Measurements from ENCODE around the gene ZBTB7C.
A peak's percentile ranks its signal among the peaks of the same experiment; 100 is the strongest.

ZBTB7C gene

DNA sequence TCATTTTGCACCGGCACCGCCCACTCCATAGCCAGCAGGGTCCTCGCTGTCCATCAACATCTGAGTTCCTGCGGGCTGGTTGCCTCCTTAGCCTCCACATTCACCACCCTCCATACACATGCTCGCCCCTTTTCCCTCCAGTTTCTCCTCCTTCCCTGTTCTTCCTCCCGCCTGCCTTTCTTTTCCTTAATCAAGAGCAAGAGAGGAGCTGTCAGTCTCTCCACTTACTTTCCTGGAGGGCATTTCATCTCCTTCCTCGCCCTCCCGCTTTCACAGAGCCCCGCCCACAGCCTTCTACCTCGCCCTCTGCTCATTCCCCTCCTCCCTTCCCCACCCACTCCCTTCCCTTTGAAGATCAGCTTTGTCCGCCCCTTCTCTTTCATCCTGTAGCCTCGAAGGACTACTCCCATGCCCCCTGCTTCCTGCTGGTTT lies 13.8 kb upstream of the ZBTB7C start:
- H3K27ac Mint-ChIP-seq, result no peak overlapping the region
- H3K4me1 Mint-ChIP-seq, result no peaks in the 10 kb centered on the region
- H3K4me3 Mint-ChIP-seq, result peak overlapping the region in 2 of 3 experiments; percentile 58 to 72
- no peaks in the 10 kb centered on the region for H3K9me3 Mint-ChIP-seq
- peaks cover 37% of the 10 kb centered on the region for H3K27me3 Mint-ChIP-seq (ENCODE audit: low read depth)
- no peaks in the 10 kb centered on the region for H3K36me3 Mint-ChIP-seq (ENCODE audit: low read depth)
- TF ChIP-seq, protein P1, sequence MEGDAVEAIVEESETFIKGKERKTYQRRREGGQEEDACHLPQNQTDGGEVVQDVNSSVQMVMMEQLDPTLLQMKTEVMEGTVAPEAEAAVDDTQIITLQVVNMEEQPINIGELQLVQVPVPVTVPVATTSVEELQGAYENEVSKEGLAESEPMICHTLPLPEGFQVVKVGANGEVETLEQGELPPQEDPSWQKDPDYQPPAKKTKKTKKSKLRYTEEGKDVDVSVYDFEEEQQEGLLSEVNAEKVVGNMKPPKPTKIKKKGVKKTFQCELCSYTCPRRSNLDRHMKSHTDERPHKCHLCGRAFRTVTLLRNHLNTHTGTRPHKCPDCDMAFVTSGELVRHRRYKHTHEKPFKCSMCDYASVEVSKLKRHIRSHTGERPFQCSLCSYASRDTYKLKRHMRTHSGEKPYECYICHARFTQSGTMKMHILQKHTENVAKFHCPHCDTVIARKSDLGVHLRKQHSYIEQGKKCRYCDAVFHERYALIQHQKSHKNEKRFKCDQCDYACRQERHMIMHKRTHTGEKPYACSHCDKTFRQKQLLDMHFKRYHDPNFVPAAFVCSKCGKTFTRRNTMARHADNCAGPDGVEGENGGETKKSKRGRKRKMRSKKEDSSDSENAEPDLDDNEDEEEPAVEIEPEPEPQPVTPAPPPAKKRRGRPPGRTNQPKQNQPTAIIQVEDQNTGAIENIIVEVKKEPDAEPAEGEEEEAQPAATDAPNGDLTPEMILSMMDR (IDR thresholded peaks at IDR 0.05; ENCODE audit: unreplicated experiment in 3 of 3), result no peak

DNA sequence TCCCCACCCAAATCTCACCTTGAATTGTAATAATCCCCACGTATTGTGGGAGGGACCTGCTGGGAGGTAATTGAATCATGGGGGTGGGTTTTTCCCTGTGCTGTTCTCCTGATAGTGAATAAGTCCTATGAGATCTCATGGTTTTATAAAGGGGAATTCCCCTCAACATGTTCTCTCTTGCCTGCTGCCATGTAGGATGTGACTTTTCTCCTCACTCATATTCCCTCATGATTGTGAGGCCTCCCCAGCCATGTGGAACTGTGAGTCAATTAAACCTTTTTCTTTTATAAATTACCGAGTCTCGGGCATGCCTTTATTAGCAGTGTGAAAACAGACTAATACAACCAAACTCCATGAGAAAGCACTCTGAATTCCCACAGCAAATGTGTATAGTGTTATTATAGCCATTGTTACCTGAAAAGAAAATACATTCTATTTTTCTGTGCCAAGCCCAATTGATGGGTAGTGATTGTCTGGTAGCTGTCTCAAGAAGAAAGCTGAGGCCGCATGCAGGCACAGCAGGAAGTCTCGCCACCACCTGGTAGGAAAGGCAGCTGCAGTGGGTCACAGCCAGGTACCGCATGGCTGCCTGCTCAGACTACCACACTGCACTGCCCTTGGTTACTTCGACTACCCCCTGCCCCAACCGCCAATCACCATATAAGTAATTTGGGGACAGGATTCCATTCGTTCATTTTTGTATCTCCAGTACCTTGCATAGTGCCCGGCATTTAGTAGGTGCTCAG lies 10.3 kb upstream of the ZBTB7C start:
- no peaks in the 10 kb centered on the region for H3K4me1 Mint-ChIP-seq
- TF ChIP-seq, protein P1 (IDR thresholded peaks at IDR 0.05; ENCODE audit: unreplicated experiment in 3 of 3), result no peak
- H3K9me3 Mint-ChIP-seq, result no peaks in the 10 kb centered on the region
- peaks cover 39% of the 10 kb centered on the region for H3K27me3 Mint-ChIP-seq (ENCODE audit: low read depth)
- no peak overlapping the region for H3K4me3 Mint-ChIP-seq
- H3K27ac Mint-ChIP-seq, result no peak overlapping the region
- no peaks in the 10 kb centered on the region for H3K36me3 Mint-ChIP-seq (ENCODE audit: low read depth)

DNA sequence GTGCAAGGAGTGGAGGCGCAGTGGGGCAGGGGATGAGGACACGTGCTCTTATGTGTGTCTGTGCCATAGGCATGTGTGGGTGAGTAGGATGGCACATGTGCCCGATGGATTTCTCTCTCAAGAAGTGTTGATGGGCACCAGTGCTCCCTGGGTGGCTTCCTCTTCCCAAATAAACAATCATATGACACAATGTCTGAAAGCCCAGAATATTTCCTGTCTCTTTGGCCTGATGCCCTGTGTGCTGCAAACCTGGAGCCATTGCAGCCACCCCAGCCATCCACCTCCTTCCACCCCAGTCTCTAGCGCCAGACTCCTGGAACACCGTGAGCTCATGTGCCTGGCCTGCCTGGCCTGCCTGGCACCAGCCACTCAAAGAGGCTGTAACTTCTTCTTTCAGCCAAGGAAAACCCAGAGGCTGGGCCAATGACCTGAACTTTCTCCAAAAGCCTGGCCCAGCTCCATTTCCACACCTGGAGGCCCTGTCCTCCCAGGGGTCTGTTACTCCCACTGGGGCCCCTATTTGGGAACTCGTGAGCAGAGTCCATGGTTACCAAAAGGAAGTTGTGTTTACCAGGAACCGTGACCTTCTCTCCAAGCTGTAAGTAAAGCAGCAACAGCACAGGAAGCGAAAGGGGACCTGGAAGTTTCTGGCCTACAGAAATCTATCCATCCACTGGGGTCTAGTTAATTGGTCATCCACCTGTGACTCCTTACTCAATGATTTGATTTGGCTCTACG lies 9.5 kb upstream of the ZBTB7C start:
- Mint-ChIP-seq H3K4me3 (no peak overlapping the region), H3K9me3 (no peaks in the 10 kb centered on the region), H3K27me3 (ENCODE audit: low read depth) (peaks cover 41% of the 10 kb centered on the region), H3K27ac (no peak overlapping the region), H3K36me3 (ENCODE audit: low read depth) (no peaks in the 10 kb centered on the region), H3K4me1 (no peaks in the 10 kb centered on the region)
- TF ChIP-seq, protein P1 (IDR thresholded peaks at IDR 0.05; ENCODE audit: unreplicated experiment in 3 of 3), result no peak

DNA sequence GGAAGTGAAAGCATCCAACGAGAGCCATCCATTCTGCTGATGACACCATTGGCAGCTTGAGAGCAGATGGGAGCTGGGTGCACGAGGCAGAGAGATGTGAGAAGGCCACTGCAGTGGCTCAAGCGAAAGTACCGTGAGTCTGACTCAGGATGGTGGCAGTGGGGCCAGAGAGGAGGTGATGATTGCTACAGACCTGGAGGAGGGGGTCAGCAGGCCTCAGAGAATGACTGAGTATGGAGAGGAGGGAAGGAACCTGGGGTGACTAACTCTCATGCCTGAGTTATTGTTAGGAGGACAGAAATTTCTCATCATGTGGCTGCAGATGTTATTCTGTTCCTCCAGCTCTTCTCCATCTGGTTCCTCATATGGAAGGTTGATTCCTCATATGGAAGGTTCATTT lies 8.8 kb upstream of the ZBTB7C start:
- H3K27ac Mint-ChIP-seq, result no peak overlapping the region
- no peaks in the 10 kb centered on the region for H3K36me3 Mint-ChIP-seq (ENCODE audit: low read depth)
- H3K9me3 Mint-ChIP-seq, result no peaks in the 10 kb centered on the region
- H3K27me3 Mint-ChIP-seq (ENCODE audit: low read depth), result peaks cover 41% of the 10 kb centered on the region
- TF ChIP-seq, protein P1 (IDR thresholded peaks at IDR 0.05; ENCODE audit: unreplicated experiment in 3 of 3), result no peak
- no peak overlapping the region for H3K4me3 Mint-ChIP-seq
- no peaks in the 10 kb centered on the region for H3K4me1 Mint-ChIP-seq

DNA sequence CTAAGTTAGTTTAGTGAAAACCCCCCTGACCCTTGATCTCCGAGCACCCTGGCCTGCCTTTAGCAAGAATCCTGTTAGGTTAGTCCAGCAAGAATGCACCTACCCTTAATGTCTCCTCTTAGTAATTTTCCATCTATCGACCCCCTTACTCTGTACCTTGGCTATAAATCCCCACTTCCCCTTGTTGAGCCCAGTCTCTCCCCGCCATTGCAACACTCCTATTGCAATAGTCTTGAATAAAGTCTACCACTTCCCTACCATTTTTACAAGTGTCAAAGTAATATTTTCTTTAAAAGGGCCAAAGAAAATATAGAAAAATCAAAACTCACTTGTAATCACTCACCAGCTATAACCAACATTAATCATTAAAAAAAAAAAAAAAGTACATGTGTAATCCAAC lies 4.2 kb upstream of the ZBTB7C start:
- TF ChIP-seq, protein P1 (IDR thresholded peaks at IDR 0.05; ENCODE audit: unreplicated experiment in 3 of 3), result no peak
- Mint-ChIP-seq H3K36me3 (ENCODE audit: low read depth) (no peaks in the 10 kb centered on the region), H3K9me3 (no peaks in the 10 kb centered on the region), H3K4me1 (peaks cover 13% of the 10 kb centered on the region), H3K27ac (peak overlapping the region in 1 of 3 experiments; percentile 14), H3K27me3 (ENCODE audit: low read depth) (peaks cover 54% of the 10 kb centered on the region), H3K4me3 (peak overlapping the region in 1 of 3 experiments; percentile 28)

All from nephron (organoid).